Measurements from ENCODE around the gene SMG5. TPM values are rescaled to one million over a fixed set of nuclear protein-coding genes. Genes with fewer than 3 reads are reported as not detected.

Gene SMG5
- polyA plus RNA-seq, 1 of the 3 experiments (the other 2 are of a cell fraction): 21.3 TPM

- H3K4me3 ChIP-seq (ENCODE audit: low read depth in 2 of 2, low read length in 1 of 2): no peak overlapping the region
- no peak overlapping the region for H2AFZ ChIP-seq (ENCODE audit: low read depth)
- 98% methylated on average over 5 of the region's 5 CpGs for WGBS (ENCODE audit: low lambda C conversion rate)
- H3K79me2 ChIP-seq (ENCODE audit: insufficient read depth): no peaks in the 10 kb centered on the region
- ChIA-PET CTCF (interaction anchor here (0.7 to 2.2 kb wide), 8 partner anchors 12 to 96 kb away, joined by 3 to 18 read pairs (median 6); partner anchors contain the start of gene SMG5), POLR2A (no interaction called here)
- H3K4me1 ChIP-seq (ENCODE audit: control insufficient read depth in 1 of 2, insufficient read depth in 2 of 2, low read depth in 1 of 2, low read length in 1 of 2): peaks cover 8 to 16% of the 10 kb centered on the region in 2 experiments; a peak in 3 of 4 replicates
- no peak for DNase-seq
- H4K20me1 ChIP-seq (ENCODE audit: insufficient read depth): no peaks in the 10 kb centered on the region
- H3K27me3 ChIP-seq (ENCODE audit: insufficient read depth): no peaks in the 10 kb centered on the region
- H3K9ac ChIP-seq: no peak overlapping the region
- TF ChIP-seq FOSL2 (IDR thresholded peaks at IDR 0.05; ENCODE audit: borderline replicate concordance, low read depth): no peak
- TF ChIP-seq JUND (IDR thresholded peaks at IDR 0.05): no peak
- TF ChIP-seq NRF1 (IDR thresholded peaks at IDR 0.05; ENCODE audit: low read depth, low read length): no peak
- TF ChIP-seq RFX5 (IDR thresholded peaks at IDR 0.05; ENCODE audit: low read length): no peak
- TF ChIP-seq USF1 (IDR thresholded peaks at IDR 0.05; ENCODE audit: borderline replicate concordance, low read depth): no peak
- no peak for TF ChIP-seq FOXJ3 (CRISPR knock-in tag; IDR thresholded peaks at IDR 0.05)
- TF ChIP-seq MAX (IDR thresholded peaks at IDR 0.05; ENCODE audit: low read depth): no peak
- TF ChIP-seq ZBTB33 (IDR thresholded peaks at IDR 0.05; ENCODE audit: borderline replicate concordance, low read depth): no peak
- no peak overlapping the region for H3K27ac ChIP-seq (ENCODE audit: low read depth in 2 of 2, low read length in 1 of 2)
- H3K4me2 ChIP-seq: no peak overlapping the region
- peaks cover 5% of the 10 kb centered on the region for H3F3A ChIP-seq (replicated peaks; ENCODE audit: insufficient read depth)
- H3K9me2 ChIP-seq: no peaks in the 10 kb centered on the region
- H3K36me3 ChIP-seq (replicated peaks in 1 of 2; ENCODE audit: control insufficient read depth in 1 of 2, insufficient read depth in 2 of 2, low read length in 1 of 2): peaks cover 6 to 13% of the 10 kb centered on the region in 2 experiments
- H3K9me3 ChIP-seq: no peaks in the 10 kb centered on the region
Measured at GRCh38 chr1:156238248-156238647, 44.4 kb downstream of the SMG5 start.

GRCh38 chr1:156236164-156236563 is 46.5 kb downstream of the SMG5 start:
- Histone ChIP-seq H2AFZ (ENCODE audit: low read depth) (no peak overlapping the region), H3F3A (replicated peaks; ENCODE audit: insufficient read depth) (peaks cover 10% of the 10 kb centered on the region), H3K36me3 (replicated peaks in 1 of 2; ENCODE audit: control insufficient read depth in 1 of 2, insufficient read depth in 2 of 2, low read length in 1 of 2) (peaks cover 6 to 13% of the 10 kb centered on the region in 2 experiments), H3K27me3 (ENCODE audit: insufficient read depth) (no peaks in the 10 kb centered on the region), H4K20me1 (ENCODE audit: insufficient read depth) (no peaks in the 10 kb centered on the region), H3K9me3 (no peaks in the 10 kb centered on the region), H3K4me3 (ENCODE audit: low read depth in 2 of 2, low read length in 1 of 2) (no peak overlapping the region), H3K4me1 (ENCODE audit: control insufficient read depth in 1 of 2, insufficient read depth in 2 of 2, low read depth in 1 of 2, low read length in 1 of 2) (peaks cover under 1 to 11% of the 10 kb centered on the region in 2 experiments; a peak in 3 of 4 replicates), H3K79me2 (ENCODE audit: insufficient read depth) (no peaks in the 10 kb centered on the region), H3K27ac (ENCODE audit: low read depth in 2 of 2, low read length in 1 of 2) (no peak overlapping the region), H3K9ac (no peak overlapping the region), H3K9me2 (no peaks in the 10 kb centered on the region), H3K4me2 (no peak overlapping the region)
- CTCF ChIA-PET: interaction anchor here (1.5 to 2.2 kb wide), 2 partner anchors 11 to 24 kb away, joined by 4 to 9 read pairs; no protein-coding TSS in a partner anchor
- TF ChIP-seq SMC3 (IDR thresholded peaks at IDR 0.05; ENCODE audit: low read depth, low read length) (no peak), TAF1 (IDR thresholded peaks at IDR 0.05; ENCODE audit: borderline replicate concordance, low read depth, low read length) (no peak), USF1 (IDR thresholded peaks at IDR 0.05; ENCODE audit: borderline replicate concordance, low read depth) (no peak), NFIC (IDR thresholded peaks at IDR 0.05; ENCODE audit: borderline replicate concordance) (no peak), RCOR1 (IDR thresholded peaks at IDR 0.05; ENCODE audit: low read length) (no peak), NRF1 (IDR thresholded peaks at IDR 0.05; ENCODE audit: low read depth, low read length) (no peak), PBX3 (IDR thresholded peaks at IDR 0.05) (no peak), POLR2AphosphoS5 (IDR thresholded peaks at IDR 0.05; ENCODE audit: low read depth, low read length) (no peak), YY1 (IDR thresholded peaks at IDR 0.05; ENCODE audit: low read depth) (no peak), EZH2phosphoT487 (IDR thresholded peaks at IDR 0.05; ENCODE audit: borderline replicate concordance, low read depth) (no peak), RFX5 (IDR thresholded peaks at IDR 0.05; ENCODE audit: low read length) (no peak), ELF1 (IDR thresholded peaks at IDR 0.05) (no peak), TEAD4 (IDR thresholded peaks at IDR 0.05; ENCODE audit: borderline replicate concordance, insufficient read depth) (no peak), FOSL2 (IDR thresholded peaks at IDR 0.05; ENCODE audit: borderline replicate concordance, low read depth) (no peak), SIN3A (IDR thresholded peaks at IDR 0.05; ENCODE audit: borderline replicate concordance, low read depth, low read length) (no peak)
- no peak for DNase-seq
- POLR2A ChIA-PET: no interaction called here
- WGBS (ENCODE audit: low lambda C conversion rate): 90% methylated on average over 5 of the region's 12 CpGs

All from SK-N-SH (cell line).